ENCODE results near the gene ZBTB34.

Gene ZBTB34

GRCh38 chr9:126838895-126839294, 21.5 kb upstream of the ZBTB34 start (continued):
- TF ChIP-seq PRDM2 (tag by site-specific recombination; IDR thresholded peaks at IDR 0.05; ENCODE audit: borderline replicate concordance) (no peak), ZNF571 (tag by site-specific recombination; IDR thresholded peaks at IDR 0.05) (no peak), ZNF362 (tag by site-specific recombination; IDR thresholded peaks at IDR 0.05) (no peak), ZNF560 (tag by site-specific recombination; IDR thresholded peaks at IDR 0.05; ENCODE audit: borderline replicate concordance) (no peak), ZNF692 (tag by site-specific recombination; IDR thresholded peaks at IDR 0.05) (no peak)

- POLR2A ChIA-PET, result no interaction called here
- no peaks in the 10 kb centered on the region for H3K4me1 ChIP-seq (ENCODE audit: control insufficient read depth, insufficient read depth, low read length)
- no peaks in the 10 kb centered on the region for H3K9me3 ChIP-seq (ENCODE audit: control insufficient read depth, insufficient read depth, low read depth, low read length)
- H3K36me3 ChIP-seq (ENCODE audit: control insufficient read depth in 2 of 2, insufficient read depth in 1 of 2, low read length in 2 of 2), result peaks cover 4 to 20% of the 10 kb centered on the region in 2 experiments; a peak in 2 of 3 replicates
- no peak overlapping the region for H3K4me3 ChIP-seq (ENCODE audit: low read depth, low read length)
- no peak overlapping the region for H3K27ac ChIP-seq (ENCODE audit: extremely low read depth, low read depth, low read length)
- CTCF ChIA-PET, result interaction anchor here (1.2 to 1.8 kb wide), 2 partner anchors 14 to 20 kb away, joined by 3 to 8 read pairs; no protein-coding TSS in a partner anchor
- TF ChIP-seq ZNF223 (tag by site-specific recombination; IDR thresholded peaks at IDR 0.05) (no peak), ZNF768 (tag by site-specific recombination; IDR thresholded peaks at IDR 0.05) (no peak), ZNF391 (tag by site-specific recombination; IDR thresholded peaks at IDR 0.05; ENCODE audit: borderline replicate concordance, low read depth) (no peak), ZNF837 (tag by site-specific recombination; IDR thresholded peaks at IDR 0.05) (no peak), ZNF24 (tag by site-specific recombination; IDR thresholded peaks at IDR 0.05) (no peak), ZNF610 (tag by site-specific recombination; IDR thresholded peaks at IDR 0.05; ENCODE audit: borderline replicate concordance) (no peak), ZNF2 (tag by site-specific recombination; IDR thresholded peaks at IDR 0.05) (no peak), TCF7L2 (IDR thresholded peaks at IDR 0.05; ENCODE audit: borderline replicate concordance, low read depth, low read length) (no peak), ZNF398 (tag by site-specific recombination; IDR thresholded peaks at IDR 0.05) (no peak), HOXA7 (CRISPR knock-in tag; IDR thresholded peaks at IDR 0.05; ENCODE audit: borderline replicate concordance) (no peak), PRDM4 (tag by site-specific recombination; IDR thresholded peaks at IDR 0.05) (no peak), SALL2 (tag by site-specific recombination; IDR thresholded peaks at IDR 0.05; ENCODE audit: borderline replicate concordance) (no peak), ZNF629 (tag by site-specific recombination; IDR thresholded peaks at IDR 0.05) (no peak), ZNF555 (tag by site-specific recombination; conservative IDR thresholded peaks at IDR 0.05) (no peak), REST (tag by site-specific recombination; IDR thresholded peaks at IDR 0.05) (no peak)
These were observed 21.1 kb upstream of the ZBTB34 start for GRCh38 chr9:126839301-126839700.

Data from HEK293 (cell line).